Globus pallidus (tissue), 1 donor: ENCODE results near the gene CENPE.
"Not testable (repeated sequence)": the region's sequence is repeated elsewhere in the genome, so short reads cannot be mapped to it uniquely, and the experiment has no call there.

Experiments used
- DNase-seq: peaks from one replicate; pipeline ENCODE4 v3.0.0-alpha.2; 2015; ENCODE audit warnings: low spot score

The CENPE gene, protein sequence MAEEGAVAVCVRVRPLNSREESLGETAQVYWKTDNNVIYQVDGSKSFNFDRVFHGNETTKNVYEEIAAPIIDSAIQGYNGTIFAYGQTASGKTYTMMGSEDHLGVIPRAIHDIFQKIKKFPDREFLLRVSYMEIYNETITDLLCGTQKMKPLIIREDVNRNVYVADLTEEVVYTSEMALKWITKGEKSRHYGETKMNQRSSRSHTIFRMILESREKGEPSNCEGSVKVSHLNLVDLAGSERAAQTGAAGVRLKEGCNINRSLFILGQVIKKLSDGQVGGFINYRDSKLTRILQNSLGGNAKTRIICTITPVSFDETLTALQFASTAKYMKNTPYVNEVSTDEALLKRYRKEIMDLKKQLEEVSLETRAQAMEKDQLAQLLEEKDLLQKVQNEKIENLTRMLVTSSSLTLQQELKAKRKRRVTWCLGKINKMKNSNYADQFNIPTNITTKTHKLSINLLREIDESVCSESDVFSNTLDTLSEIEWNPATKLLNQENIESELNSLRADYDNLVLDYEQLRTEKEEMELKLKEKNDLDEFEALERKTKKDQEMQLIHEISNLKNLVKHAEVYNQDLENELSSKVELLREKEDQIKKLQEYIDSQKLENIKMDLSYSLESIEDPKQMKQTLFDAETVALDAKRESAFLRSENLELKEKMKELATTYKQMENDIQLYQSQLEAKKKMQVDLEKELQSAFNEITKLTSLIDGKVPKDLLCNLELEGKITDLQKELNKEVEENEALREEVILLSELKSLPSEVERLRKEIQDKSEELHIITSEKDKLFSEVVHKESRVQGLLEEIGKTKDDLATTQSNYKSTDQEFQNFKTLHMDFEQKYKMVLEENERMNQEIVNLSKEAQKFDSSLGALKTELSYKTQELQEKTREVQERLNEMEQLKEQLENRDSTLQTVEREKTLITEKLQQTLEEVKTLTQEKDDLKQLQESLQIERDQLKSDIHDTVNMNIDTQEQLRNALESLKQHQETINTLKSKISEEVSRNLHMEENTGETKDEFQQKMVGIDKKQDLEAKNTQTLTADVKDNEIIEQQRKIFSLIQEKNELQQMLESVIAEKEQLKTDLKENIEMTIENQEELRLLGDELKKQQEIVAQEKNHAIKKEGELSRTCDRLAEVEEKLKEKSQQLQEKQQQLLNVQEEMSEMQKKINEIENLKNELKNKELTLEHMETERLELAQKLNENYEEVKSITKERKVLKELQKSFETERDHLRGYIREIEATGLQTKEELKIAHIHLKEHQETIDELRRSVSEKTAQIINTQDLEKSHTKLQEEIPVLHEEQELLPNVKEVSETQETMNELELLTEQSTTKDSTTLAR (N-terminal part only)

DNA sequence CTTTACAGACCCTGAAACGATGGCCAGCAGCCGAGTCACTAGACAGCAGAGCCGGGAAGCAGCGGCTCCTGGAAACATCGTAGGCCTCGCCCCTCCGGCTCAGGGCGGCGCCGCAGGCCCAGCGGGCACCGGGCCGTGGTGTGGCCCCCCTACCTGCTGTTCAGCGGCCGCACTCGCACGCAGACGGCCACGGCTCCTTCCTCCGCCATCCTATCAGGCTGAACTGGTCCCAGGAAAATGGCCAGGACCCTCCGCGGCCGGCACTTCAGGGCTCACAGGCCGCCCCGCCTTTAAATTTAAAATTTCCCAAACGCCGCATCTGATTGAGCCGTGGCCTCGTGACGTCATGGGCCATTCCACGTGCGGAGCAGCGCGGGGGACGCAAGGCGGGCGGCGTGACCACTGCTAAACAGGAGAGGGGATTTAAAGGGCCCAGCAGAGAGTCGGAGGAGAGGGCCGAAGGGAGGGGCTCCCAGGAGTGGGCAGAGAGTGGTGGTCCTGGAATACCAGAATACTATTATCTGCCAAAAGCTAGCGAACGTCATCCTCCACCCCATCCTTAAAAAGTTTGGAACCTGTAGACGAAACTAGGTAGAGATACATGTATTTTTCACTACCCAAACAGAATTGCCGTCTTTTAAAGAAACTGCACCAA lies at the start of gene CENPE:
Gene CENPE (minus strand): TSS at position 233 of the 655 bp plus-strand sequence. CDS start 24 bp downstream, at position 209.
- DNase-seq, result peak; percentile 76

DNA sequence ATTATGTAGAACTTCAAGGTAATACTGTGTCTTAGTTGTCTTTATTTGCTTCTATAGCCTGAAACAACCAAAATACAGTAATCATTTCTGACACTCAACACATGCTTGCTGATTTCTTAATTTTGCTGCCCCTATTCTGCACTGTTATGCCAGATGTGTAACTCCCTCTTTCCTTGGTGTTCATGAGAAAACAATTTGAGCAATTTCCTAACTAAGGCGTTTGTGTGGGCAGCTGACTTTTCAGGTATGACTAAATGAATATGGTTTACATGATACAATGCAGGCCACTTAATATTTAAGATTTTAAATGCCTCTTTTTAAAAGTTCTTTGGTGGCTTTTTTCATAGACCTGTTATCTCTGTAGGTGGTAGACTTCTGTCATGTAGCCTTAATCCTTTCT lies 46.1 kb upstream of the CENPE start:
- no peak for DNase-seq

DNA sequence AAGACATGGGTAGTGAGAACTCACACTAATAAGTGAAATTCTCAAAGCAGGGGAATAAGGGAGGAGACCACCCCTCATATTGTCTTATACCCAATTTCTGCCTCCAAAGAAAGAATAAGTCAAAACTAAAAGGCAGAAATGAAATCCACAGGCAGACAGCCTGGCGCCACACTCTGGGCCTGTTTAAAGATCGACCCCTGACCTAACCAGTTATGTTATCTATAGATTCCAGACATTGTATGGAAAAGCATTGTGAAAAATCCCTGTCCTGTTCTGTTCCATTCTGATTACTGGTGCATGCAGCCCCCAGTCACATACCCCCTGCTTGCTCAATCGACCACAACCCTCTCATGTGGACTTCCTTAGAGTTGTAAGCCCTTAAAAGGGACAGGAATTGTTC lies 32.8 kb upstream of the CENPE start:
- DNase-seq, result not testable (repeated sequence)

DNA sequence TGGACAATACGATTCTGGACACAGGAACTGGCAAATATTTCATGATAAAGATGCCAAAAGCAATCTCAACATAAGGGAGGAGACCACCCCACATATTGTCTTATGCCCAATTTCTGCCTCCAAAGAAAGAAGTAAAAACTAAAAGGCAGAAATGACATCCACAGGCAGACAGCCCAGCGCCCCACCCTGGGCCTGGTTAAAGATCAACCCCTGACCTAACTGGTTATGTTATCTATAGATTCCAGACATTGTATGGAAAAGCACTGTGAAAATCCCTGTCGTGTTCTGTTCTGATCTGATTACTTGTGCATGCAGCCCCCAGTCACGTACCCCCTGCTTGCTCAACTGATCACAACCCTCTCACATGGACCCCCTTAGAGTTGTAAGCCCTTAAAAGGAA lies 25.4 kb upstream of the CENPE start:
- DNase-seq, result not testable (repeated sequence)

DNA sequence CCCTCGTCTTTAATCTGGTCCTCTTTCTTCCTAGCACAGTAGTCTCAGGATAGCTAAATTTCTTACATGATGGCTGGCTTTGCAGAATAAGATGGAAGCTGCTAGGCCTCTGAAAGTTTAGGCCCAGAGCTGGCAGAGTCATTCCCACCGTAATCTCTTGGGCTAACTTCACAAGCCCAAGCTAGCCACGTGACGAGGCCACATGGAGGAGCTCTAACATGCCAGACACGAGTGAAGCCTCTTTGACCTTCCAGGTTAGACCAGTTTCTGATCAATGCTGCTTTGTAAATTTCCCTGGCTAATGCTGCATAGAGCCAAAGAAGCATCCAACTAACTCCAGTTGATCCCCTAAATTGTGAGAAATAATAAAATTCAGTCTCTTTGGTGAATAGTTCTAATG lies 9.5 kb upstream of the CENPE start:
- DNase-seq, result no peak

DNA sequence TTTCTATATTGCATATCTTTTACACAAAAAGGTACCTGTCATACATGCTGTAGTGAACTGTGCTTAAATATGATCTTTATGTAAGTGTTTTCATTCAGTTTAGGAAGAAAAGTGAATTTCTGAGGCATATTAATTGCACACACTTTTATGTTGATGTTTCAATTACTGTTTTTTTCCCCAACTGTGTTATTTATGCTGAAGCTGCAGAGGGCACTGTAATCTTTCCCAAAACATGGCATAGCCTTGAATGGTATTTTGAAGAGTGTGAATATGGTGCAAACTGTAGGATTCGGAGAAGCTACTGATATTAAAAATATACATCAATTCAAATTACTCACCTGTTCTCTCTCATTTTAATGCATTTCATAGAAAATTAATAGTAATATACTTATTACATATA lies 6.0 kb upstream of the CENPE start:
- peak; percentile 32 for DNase-seq

DNA sequence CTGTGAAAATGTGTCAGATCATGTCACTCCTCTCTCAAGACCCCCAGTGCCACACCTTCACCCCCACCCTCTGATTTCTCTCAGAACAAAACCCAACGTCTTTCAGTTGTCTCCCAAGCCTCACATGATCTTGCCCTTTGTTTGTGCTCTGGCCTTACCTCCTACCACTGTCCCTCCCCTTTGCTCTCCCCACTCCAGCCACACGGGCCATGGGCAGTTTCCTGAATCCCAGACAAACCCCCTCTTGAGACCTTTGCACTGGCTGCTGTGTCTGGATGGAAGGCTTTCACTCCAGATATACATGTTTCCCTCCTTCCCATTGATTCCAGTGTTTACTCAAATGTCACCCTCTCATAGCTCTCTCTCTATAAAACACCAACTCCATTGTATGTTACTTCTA lies 3.6 kb upstream of the CENPE start:
- no peak for DNase-seq

DNA sequence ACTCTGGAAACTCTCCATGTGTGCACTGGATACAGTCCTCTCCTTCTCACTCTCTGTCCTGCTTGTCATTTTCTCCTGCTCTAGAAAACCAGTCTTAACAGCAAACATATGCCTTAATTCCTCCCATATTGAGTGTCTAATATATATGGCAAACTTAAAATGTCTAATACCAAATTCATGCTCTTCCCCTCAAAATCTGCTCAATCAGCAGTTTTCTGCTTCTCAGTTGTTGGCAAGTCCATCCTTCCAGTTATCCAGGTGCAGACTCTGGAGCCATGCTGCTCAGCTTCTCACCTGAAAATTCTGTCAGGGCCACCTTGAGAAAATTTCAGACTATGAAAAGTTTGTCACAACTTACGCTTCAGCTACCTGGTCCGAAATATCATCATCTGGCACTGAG lies 3.1 kb upstream of the CENPE start:
- no peak for DNase-seq

DNA sequence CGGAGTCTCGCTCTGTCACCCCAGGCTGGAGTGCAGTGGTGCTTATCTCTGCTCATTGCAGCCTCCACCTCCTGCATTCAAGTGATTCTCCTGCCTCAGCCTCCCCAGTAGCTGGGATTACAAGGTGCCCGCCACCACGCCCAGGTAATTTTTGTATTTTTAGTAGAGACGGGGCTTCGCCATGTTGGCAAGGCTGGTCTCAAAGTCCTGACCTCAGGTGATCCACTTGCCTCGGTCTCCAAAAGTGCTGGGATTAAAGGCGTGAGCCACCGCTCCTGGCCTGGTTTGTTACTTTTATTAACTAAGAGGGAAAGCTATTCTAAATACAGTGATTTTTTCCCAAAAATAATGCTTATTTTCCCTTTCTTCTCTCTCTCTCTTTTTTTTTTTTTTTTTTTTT lies 866 bp upstream of the CENPE start:
- DNase-seq, result no peak

DNA sequence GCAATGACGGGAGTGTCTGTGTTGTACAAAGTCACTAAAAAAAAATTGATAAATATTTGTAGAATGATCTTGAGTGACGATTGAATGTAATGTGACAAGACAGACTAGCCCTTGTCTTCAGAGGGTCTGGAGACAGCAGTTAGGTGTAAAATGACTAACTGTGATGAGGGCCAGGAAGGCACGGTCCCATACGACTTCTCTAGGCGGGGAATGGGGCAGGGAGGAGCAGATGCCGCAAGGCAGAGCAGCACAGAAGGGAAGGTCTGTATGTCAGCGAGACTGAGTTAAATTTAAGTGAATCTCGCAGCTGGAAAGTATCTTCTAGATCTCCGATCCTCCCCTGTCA lies 405 bp downstream of the CENPE start:
- no peak for DNase-seq

DNA sequence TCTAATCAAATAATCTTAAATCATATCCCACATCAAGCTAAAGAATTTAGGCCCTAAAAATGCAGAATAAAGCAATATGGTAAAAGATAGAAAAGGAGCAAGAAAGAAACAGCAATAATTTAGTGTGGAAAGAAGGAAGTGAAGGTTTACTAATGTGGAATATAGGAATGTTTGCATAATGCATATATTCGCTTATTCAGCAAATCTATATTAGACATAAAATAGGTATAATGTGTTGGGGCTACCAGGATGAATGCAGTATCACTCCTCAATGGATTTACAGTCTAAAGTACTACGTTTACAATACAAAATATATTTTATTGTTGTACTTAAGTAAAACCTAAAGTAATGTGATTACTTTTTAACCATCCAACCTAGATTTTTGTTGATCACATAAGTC lies 4.7 kb downstream of the CENPE start:
- DNase-seq, result no peak

DNA sequence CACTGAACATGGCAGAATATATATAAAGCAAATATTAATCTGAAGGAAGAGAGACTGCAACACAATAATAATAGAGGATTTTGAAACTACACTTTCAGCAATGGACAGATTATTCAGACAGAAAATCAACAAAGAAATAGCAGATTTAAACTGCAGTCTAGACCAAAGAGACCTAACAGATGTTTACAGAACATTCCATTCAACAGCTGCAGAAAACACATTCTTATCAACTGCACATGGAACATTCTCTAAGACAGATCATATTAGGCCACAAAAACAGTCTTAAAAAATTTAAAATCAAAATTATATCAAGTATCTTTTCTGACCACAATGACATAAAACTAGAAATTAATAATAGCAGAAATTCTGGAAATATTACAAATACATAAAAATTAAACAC lies 27.1 kb downstream of the CENPE start:
- no peak for DNase-seq

DNA sequence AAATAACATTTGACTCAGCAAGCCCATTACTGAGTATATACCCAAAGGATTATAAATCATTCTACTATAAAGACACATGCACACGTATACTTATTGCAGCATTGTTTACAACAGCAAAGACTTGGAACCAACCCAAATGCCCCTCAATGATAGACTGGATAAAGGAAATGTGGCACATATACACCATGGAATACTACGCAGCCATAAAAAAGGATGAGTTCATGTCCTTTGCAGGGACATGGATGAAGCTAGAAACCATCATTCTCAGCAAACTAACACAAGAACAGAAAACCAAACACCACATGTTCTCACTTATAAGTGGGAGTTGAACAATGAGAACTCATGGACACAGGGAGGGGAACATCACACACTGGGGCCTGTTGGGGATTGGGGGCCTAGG lies 28.4 kb downstream of the CENPE start:
- DNase-seq, result not testable (repeated sequence)

DNA sequence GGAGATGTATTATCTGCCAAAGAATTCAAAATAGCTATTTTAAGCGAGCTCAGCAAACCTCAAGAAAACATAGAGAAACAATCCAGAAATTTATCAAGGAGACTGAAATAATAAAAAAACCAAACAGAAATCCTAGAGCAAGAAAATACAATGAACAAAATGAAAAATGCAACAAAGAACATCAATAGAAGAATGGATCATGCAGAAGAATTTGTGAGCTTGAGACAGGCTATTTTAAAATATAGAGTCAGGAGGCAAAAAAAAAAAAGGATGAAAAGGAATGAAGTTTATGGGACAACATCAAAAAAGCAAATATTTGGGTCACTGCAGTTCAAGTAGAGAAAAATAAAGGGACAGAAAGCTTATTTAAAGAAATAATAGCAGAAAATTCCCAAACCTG lies 29.1 kb downstream of the CENPE start:
- no peak for DNase-seq

DNA sequence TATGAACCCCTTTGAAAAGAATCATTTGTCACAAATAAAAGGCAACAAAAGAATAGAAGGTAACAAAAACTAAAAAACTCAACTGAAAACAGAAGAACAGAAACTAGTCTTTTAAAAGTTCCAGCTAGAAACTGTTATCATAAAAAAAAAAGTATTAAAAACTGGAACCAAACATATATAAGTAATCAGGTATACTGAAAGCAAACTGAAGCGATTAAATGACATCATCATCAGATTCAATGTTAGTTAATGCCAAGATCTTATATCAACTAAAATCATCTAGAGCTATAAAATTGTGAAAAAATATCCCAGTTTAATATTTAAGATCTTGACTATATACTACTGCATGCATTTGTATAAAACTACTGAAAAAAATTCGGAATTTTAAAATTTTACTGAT lies 36.0 kb downstream of the CENPE start:
- DNase-seq, result no peak

DNA sequence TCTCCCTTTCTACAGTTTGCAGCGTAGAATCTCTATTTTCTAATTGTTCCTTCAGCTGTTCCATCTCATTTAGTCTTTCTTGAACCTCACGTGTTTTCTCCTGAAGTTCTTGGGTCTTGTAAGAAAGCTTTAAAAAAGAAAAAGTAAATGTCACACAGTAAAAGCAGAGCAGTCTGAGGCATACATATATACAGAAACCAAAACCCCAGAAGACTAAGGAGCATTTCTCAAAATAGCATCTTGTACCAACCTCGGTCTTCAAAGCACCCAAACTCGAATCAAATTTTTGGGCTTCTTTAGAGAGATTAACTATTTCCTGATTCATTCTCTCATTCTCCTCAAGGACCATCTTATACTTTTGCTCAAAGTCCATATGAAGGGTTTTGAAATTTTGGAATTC lies 39.4 kb downstream of the CENPE start:
- DNase-seq, result no peak

DNA sequence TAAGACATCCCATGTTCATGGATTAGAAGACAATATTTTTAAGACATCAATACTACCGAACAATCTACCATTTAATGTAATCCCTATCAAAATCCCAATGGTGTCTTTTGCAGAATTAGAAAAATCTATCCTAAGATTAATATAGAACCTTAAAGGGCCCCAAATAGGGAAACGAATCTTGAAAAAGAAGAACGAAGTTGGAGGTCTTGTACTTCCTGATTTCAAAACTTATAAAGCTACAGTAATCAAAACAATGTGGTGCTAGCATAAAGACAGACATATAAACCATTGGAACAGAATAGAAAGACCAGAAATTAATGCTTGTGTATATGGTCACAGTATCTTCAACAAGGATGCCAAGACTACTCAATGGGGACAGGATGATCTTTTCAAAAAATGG lies 42.0 kb downstream of the CENPE start:
- no peak for DNase-seq

DNA sequence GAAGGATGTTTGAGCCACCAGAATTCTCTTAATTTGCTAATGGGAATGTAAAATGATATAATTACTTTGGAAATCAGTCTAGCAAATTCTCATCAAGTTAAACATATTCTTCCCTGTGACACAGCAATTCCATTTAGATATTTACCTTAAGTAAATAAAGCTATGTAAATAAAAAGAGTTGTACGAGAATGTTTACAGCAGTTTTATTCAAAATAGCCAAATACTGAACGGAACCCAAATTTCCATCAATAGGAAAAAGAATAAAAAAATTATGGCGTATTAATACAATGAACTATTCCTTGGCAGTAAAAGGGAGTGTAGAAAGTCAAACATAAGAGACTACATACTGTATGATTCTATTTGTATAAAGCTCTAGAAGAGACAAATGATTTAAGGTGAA lies 45.8 kb downstream of the CENPE start:
- no peak for DNase-seq

DNA sequence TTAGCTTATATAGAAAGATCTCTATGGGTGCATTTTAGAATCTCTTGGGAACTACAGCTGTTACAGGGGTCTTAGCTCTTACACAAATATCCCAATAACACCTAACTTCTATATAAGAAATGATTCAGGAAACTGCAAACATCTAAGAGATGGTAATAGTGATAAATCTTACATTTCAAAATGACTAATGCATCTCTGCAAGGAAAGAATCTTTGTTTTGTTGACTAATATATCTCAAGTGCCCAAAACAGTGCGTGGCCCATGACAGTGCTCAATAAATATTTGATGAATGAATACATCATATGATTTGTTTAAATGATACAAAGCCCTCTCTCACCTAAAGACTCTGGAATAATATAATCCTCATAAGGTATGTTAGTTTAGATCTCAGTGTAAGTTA lies 47.5 kb downstream of the CENPE start:
- DNase-seq, result no peak

DNA sequence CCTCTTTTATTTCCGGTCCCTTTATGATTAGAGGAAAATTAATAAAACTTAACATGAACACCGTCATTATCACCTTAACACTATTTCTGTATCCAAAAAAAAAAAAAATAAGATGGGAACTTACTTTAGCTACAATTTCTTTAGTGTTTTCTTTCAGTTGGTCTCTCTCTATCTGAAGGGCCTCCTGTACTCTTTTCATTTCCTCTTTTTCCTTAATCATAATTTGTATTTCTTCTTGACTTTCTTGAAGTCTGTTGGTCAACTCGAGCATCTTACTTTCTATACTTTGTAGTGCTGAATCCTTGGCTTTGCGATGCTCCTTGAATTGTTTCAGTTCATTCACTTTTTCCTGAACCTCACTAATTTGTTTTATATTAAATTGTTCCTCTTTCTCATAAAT lies 53.2 kb downstream of the CENPE start:
- no peak for DNase-seq

DNA sequence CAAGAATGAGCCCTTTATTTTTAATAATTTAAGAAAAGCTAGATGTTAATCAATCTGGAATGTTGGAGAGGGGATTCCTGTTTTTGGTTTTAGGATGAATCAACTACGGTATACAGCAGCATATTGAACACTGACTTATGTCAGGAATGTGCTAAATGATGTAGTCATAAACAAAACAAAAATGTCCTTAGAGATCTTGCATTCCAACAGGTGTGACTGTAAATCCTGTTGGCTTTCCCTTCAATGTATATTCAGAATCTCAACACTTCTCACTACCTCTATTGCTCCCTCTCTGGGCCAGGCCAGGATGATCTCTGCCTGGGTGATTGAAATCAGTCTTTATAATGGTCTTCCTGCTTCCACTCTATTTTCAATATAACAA lies 60.7 kb downstream of the CENPE start:
- no peak for DNase-seq
